GM10847 (cell line): ENCODE results near the gene APOL6.

ENCODE experiments used
- POLR2A ChIP-seq: IDR thresholded peaks from 2 replicates; pipeline ENCODE4 v1.6.1; 2011; ENCODE audit not compliant: insufficient read length; ENCODE audit errors: extremely low read depth

APOL6 gene

DNA sequence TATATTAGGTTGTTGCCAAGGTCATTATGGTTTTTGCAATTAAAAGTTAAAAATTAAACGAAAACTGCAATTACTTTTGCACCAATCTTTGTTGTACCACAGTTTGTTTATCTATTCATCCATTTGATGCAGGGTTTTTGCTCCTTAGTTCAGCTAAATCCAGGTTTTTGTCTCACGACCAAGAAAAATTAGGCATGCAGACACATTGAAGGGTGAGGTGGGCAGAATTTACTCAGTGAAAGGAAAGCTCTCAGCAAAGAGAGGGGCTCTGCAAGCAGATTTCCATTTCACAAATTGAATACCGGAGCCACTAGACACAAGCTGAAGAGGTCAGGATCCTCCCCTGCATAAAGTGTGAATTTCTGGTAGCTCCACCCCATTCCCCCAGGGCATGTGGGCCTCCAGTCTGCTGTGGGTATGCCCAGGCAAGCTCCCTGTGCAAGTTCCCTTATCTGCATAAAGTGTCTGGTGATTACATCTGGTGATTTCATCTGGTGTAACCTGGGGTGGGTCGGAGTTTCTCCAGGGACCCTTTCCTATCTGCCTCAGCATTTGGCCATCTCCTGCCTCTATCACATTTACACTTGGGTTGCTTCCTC is 33.3 kb downstream of the APOL6 start:
- no peak for TF ChIP-seq POLR2A

DNA sequence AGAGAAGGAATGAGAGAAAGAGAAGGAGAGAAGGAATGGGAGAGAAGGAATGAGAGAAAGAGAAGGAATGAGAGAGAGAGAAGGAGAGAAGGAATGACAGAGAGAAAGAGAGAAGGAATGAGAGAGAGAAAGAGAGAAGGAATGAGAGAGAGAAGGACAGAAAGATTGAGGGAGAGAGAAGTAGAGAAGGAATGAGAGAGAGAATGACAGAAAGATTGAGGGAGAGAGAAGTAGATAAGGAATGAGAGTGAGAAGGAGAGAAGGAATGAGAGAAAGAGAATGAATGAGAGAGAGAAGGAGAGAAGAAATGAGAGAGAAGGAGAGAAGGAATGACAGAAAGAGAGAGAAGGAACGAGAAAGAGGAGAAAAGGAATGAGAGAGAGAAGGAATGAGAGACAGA is 35.3 kb downstream of the APOL6 start:
- no peak for TF ChIP-seq POLR2A

GRCh38 chr22:35684270-35684700 is 36.0 kb downstream of the APOL6 start:
- TF ChIP-seq POLR2A: no peak

- no peak for TF ChIP-seq POLR2A
These were observed 36.5 kb downstream of the APOL6 start for GRCh38 chr22:35684732-35685131.

DNA sequence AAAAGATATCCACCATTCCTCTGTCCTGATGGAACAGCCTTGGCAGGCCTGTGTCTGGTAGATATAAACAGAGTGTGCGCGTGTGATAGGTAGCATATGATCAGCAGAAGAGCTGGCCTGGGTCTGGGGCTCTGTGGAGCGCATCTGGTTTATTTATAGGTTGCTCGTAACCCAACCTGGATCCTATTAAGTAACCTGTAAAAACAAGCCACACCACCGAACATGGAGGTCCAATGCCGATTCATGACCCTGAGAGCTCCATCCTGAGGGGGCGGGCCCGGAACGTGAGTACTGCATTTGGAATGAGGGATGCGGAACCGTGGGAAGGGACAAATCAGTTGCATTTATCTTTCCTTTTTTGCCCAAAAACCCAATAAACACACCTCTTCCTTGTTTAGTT is 37.5 kb downstream of the APOL6 start:
- TF ChIP-seq POLR2A: no peak

GRCh38 chr22:35686298-35686697 is 38.1 kb downstream of the APOL6 start:
- no peak for TF ChIP-seq POLR2A

- TF ChIP-seq POLR2A: no peak
These were observed 39.2 kb downstream of the APOL6 start for GRCh38 chr22:35687461-35687860.

- no peak for TF ChIP-seq POLR2A
These were observed 40.8 kb downstream of the APOL6 start for GRCh38 chr22:35688913-35689675.

DNA sequence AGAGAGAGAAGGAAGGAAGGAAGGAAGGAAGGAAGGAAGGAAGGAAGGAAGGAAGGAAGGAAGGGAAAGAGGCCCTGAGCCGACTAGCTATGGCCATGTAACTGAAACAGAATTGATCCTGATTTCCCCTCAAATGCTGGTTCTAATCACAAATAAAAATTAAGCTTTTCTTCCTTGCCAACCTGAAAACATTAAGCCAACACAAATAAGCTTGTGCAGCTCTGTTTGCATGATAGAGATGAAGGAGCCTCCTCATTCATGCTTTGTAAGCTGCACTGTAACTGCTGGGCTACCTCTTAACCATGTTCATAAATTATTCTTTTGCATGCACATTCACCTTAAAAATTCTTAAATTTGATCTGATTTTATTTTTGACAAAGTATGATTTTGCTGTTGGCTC is 41.8 kb downstream of the APOL6 start:
- TF ChIP-seq POLR2A: no peak

- TF ChIP-seq POLR2A: no peak
These were observed 47.0 kb downstream of the APOL6 start for GRCh38 chr22:35695202-35695601.

DNA sequence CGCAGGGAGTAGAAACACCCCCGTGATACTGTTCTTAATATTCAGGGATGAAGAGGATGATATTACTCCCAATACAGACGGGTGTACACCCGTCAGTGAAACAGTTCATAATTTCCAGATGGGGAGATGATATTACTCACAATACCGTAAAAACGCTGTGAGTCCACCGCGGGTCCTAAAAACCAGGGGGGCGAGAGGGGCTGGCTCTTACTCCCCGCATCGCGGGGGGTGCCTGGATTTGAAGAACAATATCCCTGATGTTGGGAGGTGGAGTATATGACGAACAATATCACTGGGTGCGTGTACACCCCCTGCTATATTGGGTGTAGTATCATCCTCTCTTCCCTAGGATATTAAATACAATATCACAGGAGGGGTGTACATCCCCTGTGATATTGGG is 48.9 kb downstream of the APOL6 start:
- no peak for TF ChIP-seq POLR2A

DNA sequence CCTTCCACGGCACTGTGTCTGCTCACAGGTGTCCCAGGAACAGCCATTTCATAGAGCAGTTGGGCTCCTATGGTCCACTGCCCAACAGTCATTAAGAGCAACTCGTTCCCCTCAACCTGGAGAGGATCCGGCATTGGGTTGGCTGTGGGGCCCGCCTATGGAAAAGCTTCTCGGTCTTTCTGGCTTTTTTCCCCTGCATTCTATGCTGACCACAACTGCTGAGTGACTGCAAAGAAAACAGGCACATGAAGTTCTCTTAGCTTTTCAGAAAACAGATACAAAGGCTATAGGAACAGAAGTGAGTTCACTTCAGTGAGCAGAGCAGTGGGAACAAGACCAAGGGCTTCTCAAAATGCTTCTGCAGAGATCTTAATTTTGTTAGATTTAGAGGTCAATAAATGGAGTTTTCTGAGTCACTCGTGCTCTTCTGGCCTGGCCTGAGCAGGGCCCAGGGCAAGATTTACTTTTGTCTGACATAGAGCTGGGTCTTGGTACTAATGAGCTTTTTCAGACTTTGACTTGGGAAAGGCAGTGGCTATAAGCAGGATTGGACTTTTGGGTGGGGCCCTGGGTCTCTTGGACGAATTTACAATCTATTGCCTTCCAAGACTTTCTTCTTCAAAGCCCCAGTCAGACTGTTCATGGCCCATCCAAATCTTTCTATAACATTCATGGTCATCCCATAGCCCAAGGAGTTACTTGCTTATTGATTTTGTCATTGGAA is 55.8 kb downstream of the APOL6 start:
- no peak for TF ChIP-seq POLR2A

GRCh38 chr22:35705141-35705540 is 56.9 kb downstream of the APOL6 start:
- no peak for TF ChIP-seq POLR2A

- no peak for TF ChIP-seq POLR2A
These were observed 60.2 kb downstream of the APOL6 start for GRCh38 chr22:35708453-35708852.

DNA sequence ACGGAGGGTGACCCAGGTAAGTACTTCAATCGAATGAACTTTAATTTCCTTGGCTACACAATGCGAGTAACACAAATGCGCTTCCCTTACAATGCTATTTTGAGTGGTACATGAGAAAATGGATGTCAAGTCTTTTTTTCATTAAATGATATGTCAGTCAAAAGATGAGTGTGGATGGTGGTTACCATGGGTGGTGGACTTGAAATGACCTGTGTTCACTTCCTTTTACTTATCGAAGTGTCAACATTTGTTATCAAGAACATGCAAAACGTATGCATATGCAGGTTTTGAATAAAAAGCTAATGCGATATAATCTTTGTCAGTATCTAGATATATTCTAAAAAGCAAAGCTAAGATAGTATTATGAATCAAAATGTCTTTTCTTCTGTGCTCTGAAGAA is 60.7 kb downstream of the APOL6 start:
- no peak for TF ChIP-seq POLR2A

DNA sequence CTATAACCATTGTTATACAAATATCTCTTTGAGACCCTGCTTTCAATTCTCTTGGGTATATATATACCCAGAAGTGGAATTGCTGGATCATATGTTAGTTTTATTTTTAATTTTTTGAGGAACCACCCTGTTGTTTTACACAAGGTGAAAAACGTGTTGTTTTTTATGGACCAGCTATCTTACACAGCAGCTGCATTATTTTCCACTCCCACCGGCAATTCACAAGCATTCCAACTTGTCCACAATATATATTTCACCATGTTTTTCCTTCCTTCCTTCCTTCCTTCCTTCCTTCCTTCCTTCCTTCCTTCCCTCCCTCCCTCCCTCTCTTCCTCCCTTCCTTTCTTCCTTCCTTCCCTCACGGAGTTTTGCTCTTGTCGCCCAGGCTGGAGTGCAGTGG is 63.1 kb downstream of the APOL6 start:
- no peak for TF ChIP-seq POLR2A

DNA sequence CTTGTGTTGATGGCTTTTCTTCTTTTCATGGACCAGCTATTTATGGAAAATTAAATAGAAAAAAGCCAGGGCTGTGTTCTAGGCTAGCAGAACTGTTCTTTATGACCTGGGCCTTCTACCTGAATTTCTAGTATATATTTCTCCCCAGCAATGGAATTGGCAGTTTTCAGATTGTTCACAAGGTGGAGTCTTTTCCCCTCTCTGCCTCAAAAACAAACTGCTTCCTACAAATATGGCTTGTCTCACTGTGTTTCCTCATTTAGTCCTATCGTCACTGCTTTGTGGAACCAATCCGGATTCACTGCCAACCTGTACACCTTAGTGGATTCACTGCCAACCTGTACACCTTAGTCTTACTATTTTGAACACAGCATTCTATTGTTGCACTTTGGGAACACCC is 64.4 kb downstream of the APOL6 start:
- TF ChIP-seq POLR2A: no peak

- TF ChIP-seq POLR2A: no peak
These were observed 69.3 kb downstream of the APOL6 start, which contains the start of gene APOL5 for GRCh38 chr22:35717572-35717971. TSS of gene APOL5 (plus strand) at chr22:35717872. CDS start at chr22:35717872, 0 bp downstream.
